Right kidney (tissue), 1 donor: Measurements from ENCODE around the gene TRIP12.
"Not testable (repeated sequence)": the region's sequence is repeated elsewhere in the genome, so short reads cannot be mapped to it uniquely, and the experiment has no call there.

Experiments used
- DNase-seq: peaks from one replicate; pipeline ENCODE4 v3.0.0-alpha.2; 2016

TRIP12 gene

GRCh38 chr2:229775614-229776313 lies 146.0 kb downstream of the TRIP12 start:
- DNase-seq: no peak

GRCh38 chr2:229774237-229774636 lies 147.6 kb downstream of the TRIP12 start:
- no peak for DNase-seq

- no peak for DNase-seq
Observed at GRCh38 chr2:229768235-229768634, 153.6 kb downstream of the TRIP12 start.

- DNase-seq: no peak
Observed at GRCh38 chr2:229765721-229766120, 156.1 kb downstream of the TRIP12 start.

- no peak for DNase-seq
Observed at GRCh38 chr2:229761663-229762062, 160.1 kb downstream of the TRIP12 start.

- DNase-seq: not testable (repeated sequence)
Observed at GRCh38 chr2:229757462-229757861, 164.3 kb downstream of the TRIP12 start.

- no peak for DNase-seq
Observed at GRCh38 chr2:229752970-229753729, 168.7 kb downstream of the TRIP12 start.

- DNase-seq: no peak
Observed at GRCh38 chr2:229749779-229750178, 172.0 kb downstream of the TRIP12 start.

GRCh38 chr2:229748950-229749349 lies 172.9 kb downstream of the TRIP12 start:
- no peak for DNase-seq

- not testable (repeated sequence) for DNase-seq
Observed at GRCh38 chr2:229742691-229743090, 179.1 kb downstream of the TRIP12 start.

GRCh38 chr2:229740279-229740678 lies 181.5 kb downstream of the TRIP12 start:
- no peak for DNase-seq

- DNase-seq: no peak
Observed at GRCh38 chr2:229738024-229738625, 183.7 kb downstream of the TRIP12 start.

GRCh38 chr2:229734410-229734809 lies 187.4 kb downstream of the TRIP12 start:
- DNase-seq: no peak

- no peak for DNase-seq
Observed at GRCh38 chr2:229733611-229734245, 188.1 kb downstream of the TRIP12 start.

- no peak for DNase-seq
Observed at GRCh38 chr2:229732897-229733296, 188.9 kb downstream of the TRIP12 start.

GRCh38 chr2:229731916-229732315 lies 189.9 kb downstream of the TRIP12 start:
- no peak for DNase-seq

- no peak for DNase-seq
Observed at GRCh38 chr2:229731363-229731762, 190.4 kb downstream of the TRIP12 start.

- no peak for DNase-seq
Observed at GRCh38 chr2:229728370-229728769, 193.4 kb downstream of the TRIP12 start.

GRCh38 chr2:229726643-229727042 lies 195.2 kb downstream of the TRIP12 start:
- no peak for DNase-seq

GRCh38 chr2:229725716-229726574 lies 195.9 kb downstream of the TRIP12 start:
- DNase-seq: no peak

GRCh38 chr2:229723192-229723591 lies 198.6 kb downstream of the TRIP12 start:
- DNase-seq: not testable (repeated sequence)
